K562 (cell line): Measurements from ENCODE around the gene TXNRD2. TPM values are rescaled to one million over a fixed set of nuclear protein-coding genes. Genes with fewer than 3 reads are reported as not detected.

ENCODE experiments used
- BCLAF1 ChIP-seq, 2 experiments: fragments of 450-650 bp in 1 of 2; IDR thresholded peaks; 2 replicates each; pipeline ENCODE4 v1.6.1; 2011 to 2017; ENCODE audit warnings: low read depth in 2 of 2, antibody characterized with exemption in 1 of 2, borderline replicate concordance in 1 of 2, low read length in 1 of 2, mild to moderate bottlenecking in 1 of 2, mixed read lengths in 1 of 2; ENCODE audit not compliant: control insufficient read depth in 1 of 2
- BHLHE40 ChIP-seq: IDR thresholded peaks from 2 replicates; pipeline ENCODE4 v1.6.1; 2011; ENCODE audit warnings: low read length, improper control_type of control experiment
- CCAR2 ChIP-seq: fragments of 200-400 bp; formaldehyde crosslinking; IDR thresholded peaks from 2 replicates; pipeline ENCODE4 v1.6.1; 2017; ENCODE audit warnings: mild to moderate bottlenecking, low read depth, low read length
- CTCF ChIP-seq, 3 experiments: IDR thresholded peaks in 2 of 3; conservative IDR thresholded peaks in 1 of 3; 2 replicates each; pipeline ENCODE4 v1.5.1; 2011 to 2012; ENCODE audit warnings: low read length in 3 of 3, mild to moderate bottlenecking in 3 of 3, control low read depth in 2 of 3, improper control_type of control experiment in 1 of 3, inconsistent platforms in 1 of 3, low read depth in 1 of 3, mixed read lengths in 1 of 3, moderate library complexity in 1 of 3; ENCODE audit not compliant: insufficient read depth in 2 of 3
- E2F6 ChIP-seq, 2 experiments: IDR thresholded peaks; 2 replicates each; pipeline ENCODE4 v1.6.1; 2011; ENCODE audit warnings: borderline replicate concordance in 1 of 2, control low read depth in 1 of 2, low read depth in 1 of 2, low read length in 1 of 2, mild to moderate bottlenecking in 1 of 2, mixed read lengths in 1 of 2, moderate library complexity in 1 of 2; ENCODE audit not compliant: insufficient read depth in 1 of 2, insufficient read length in 1 of 2, poor library complexity in 1 of 2, severe bottlenecking in 1 of 2; ENCODE audit errors: extremely low read depth in 1 of 2
- ESRRA ChIP-seq: fragments of 450-650 bp; IDR thresholded peaks from 2 replicates; pipeline ENCODE4 v1.6.1; 2014; ENCODE audit warnings: low read depth, mild to moderate bottlenecking, moderate library complexity, borderline replicate concordance
- GTF2F1 ChIP-seq: IDR thresholded peaks from 2 replicates; pipeline ENCODE4 v1.6.1; 2011; ENCODE audit warnings: low read depth, low read length, improper control_type of control experiment
- IFI16 ChIP-seq: fragments of 250-450 bp; sonication (Bioruptor Pico); IDR thresholded peaks from 2 replicates; pipeline ENCODE4 v2.1.2; 2022; ENCODE audit warnings: mild to moderate bottlenecking, inconsistent platforms
- L3MBTL2 ChIP-seq: fragments of 450-650 bp; IDR thresholded peaks from 2 replicates; pipeline ENCODE4 v1.6.1; 2016; ENCODE audit warnings: mild to moderate bottlenecking, moderate library complexity
- NR2C1 ChIP-seq, 2 experiments: fragments of 450-650 bp; IDR thresholded peaks; 2 replicates each; pipeline ENCODE4 v1.6.1; 2017; ENCODE audit warnings: mild to moderate bottlenecking in 2 of 2, antibody characterized with exemption in 1 of 2, inconsistent platforms in 1 of 2, missing compliant biosample characterization in 1 of 2, missing genetic modification characterization in 1 of 2
- NR2C2 ChIP-seq, 2 experiments: fragments of 200-800 bp in 1 of 2; sonication (Bioruptor generic) in 1 of 2; sonication (generic) in 1 of 2; formaldehyde crosslinking in 1 of 2; IDR thresholded peaks; 2 replicates each; pipeline versions ENCODE4 v1.6.1 to v1.8.0; 2016 to 2022; ENCODE audit warnings: mild to moderate bottlenecking in 1 of 2, missing compliant biosample characterization in 1 of 2, missing genetic modification characterization in 1 of 2, missing genetic modification reagents in 1 of 2
- POLR2G ChIP-seq: fragments of 200-400 bp; formaldehyde crosslinking; IDR thresholded peaks from 2 replicates; pipeline ENCODE4 v1.6.1; 2017; ENCODE audit warnings: low read depth, mild to moderate bottlenecking, antibody characterized with exemption, low read length, moderate library complexity
- RAD21 ChIP-seq, 2 experiments: fragments of 250-450 bp in 1 of 2; fragments of 450-650 bp in 1 of 2; sonication (Bioruptor Pico) in 1 of 2; formaldehyde crosslinking in 1 of 2; IDR thresholded peaks in 1 of 2; conservative IDR thresholded peaks in 1 of 2; 2 replicates each; pipeline versions ENCODE4 v1.4.0 to v1.8.0; 2020 to 2022; ENCODE audit warnings: mild to moderate bottlenecking in 2 of 2, moderate library complexity in 1 of 2
- RB1 ChIP-seq: fragments of 450-650 bp; IDR thresholded peaks from 2 replicates; pipeline ENCODE4 v1.6.1; 2017; ENCODE audit warnings: low read depth, mild to moderate bottlenecking
- SMAD1 ChIP-seq: fragments of 150-350 bp; IDR thresholded peaks from 2 replicates; pipeline ENCODE4 v1.6.1; 2014; ENCODE audit warnings: low read length, low read depth; ENCODE audit not compliant: partially characterized antibody
- SMARCC2 ChIP-seq: fragments of 450-650 bp; IDR thresholded peaks from 2 replicates; pipeline ENCODE4 v1.6.1; 2017; ENCODE audit warnings: antibody characterized with exemption, moderate library complexity, mild to moderate bottlenecking, low read depth
- TARDBP ChIP-seq: fragments of 450-650 bp; IDR thresholded peaks from 2 replicates; pipeline ENCODE4 v1.6.1; 2016
- ZC3H11A ChIP-seq: IDR thresholded peaks from 2 replicates; pipeline ENCODE4 v1.6.1; 2012; ENCODE audit warnings: low read depth, low read length, improper control_type of control experiment
- ZKSCAN1 ChIP-seq: fragments of 150-350 bp; IDR thresholded peaks from 2 replicates; pipeline ENCODE4 v1.6.1; 2016; ENCODE audit warnings: low read depth, low read length
- ZNF232 ChIP-seq: sonication (generic); formaldehyde crosslinking; IDR thresholded peaks from 2 replicates; pipeline ENCODE4 v1.8.0; 2022; ENCODE audit warnings: mild to moderate bottlenecking, missing genetic modification reagents
- ZNF384 ChIP-seq: IDR thresholded peaks from 2 replicates; pipeline ENCODE4 v1.6.1; 2012; ENCODE audit warnings: low read depth, low read length, improper control_type of control experiment
- polyA plus RNA-seq, 8 experiments: library from polyadenylated mRNA; depleted of rRNA in 4 of 8; stranded (reverse) in 5 of 8; unstranded in 3 of 8; fragments of >200 nt; fragmentation: Nextera tagmentation in 2 of 8; fragmentation: Illumina TruSeq in 1 of 8; extraction: Ambion mirVana in 2 of 8; extraction: Trizol in 1 of 8; gene quantifications; 2 replicates each; pipeline versions ENCODE4 v1.2.1 to v1.2.3, GENCODE V29; 2011 to 2014; ENCODE audit warnings: inconsistent platforms in 1 of 8, missing spikeins in 1 of 8
- total RNA-seq, 7 experiments: library from RNA; depleted of rRNA in 6 of 7; stranded (reverse); fragments of >200 nt in 6 of 7; fragmentation: Illumina TruSeq in 2 of 7; extraction: Trizol in 2 of 7; gene quantifications; 2 replicates each; pipeline versions ENCODE4 v1.2.1 to v1.2.3, GENCODE V29; 2011 to 2021; ENCODE audit warnings: low replicate concordance in 1 of 7

TXNRD2 gene
- total and polyA plus RNA-seq, 9 of the 15 experiments (the other 6 are each of a cell fraction or from before 2014, with no cell fraction given) = 3.3 to 80.2 (median 49.4) TPM

- no peak for TF ChIP-seq CCAR2
- 0 out of 6 replicates have a peak, but pooled peaks of 1 of the 3 experiments have one; percentile 7 for TF ChIP-seq CTCF (IDR thresholded peaks at IDR 0.05 in 2 of 3, conservative IDR thresholded peaks at IDR 0.05 in 1 of 3; ENCODE audit: insufficient read depth in 2 of 3, low read depth in 1 of 3, low read length in 3 of 3)
- 0 out of 2 replicates have a peak, but pooled peaks have one; percentile 49 for TF ChIP-seq RB1
- no peak for TF ChIP-seq TARDBP
- no peak for TF ChIP-seq SMARCC2
- TF ChIP-seq ZNF232 (CRISPR knock-in tag) = no peak
- TF ChIP-seq ESRRA = peak; percentile 61
- no peak for TF ChIP-seq ZC3H11A
- TF ChIP-seq L3MBTL2 = peak; percentile 97
- no peak; the same call in 1 of the 2 replicates for TF ChIP-seq NR2C1 (IDR thresholded peaks at IDR 0.05)
- peak; percentile 90 for TF ChIP-seq NR2C1 (tag; IDR thresholded peaks at IDR 0.05)
- peak; percentile 78 for TF ChIP-seq BHLHE40
- no peak for TF ChIP-seq GTF2F1
- peak; percentile 53; the same call in 1 of the 2 replicates for TF ChIP-seq ZNF384
- TF ChIP-seq POLR2G = peak; percentile 57; the same call in 1 of the 2 replicates
- TF ChIP-seq IFI16 (CRISPR knock-in tag) = no peak
- peak; percentile 74 to 99 for TF ChIP-seq E2F6 (IDR thresholded peaks at IDR 0.05; ENCODE audit: borderline replicate concordance in 1 of 2, extremely low read depth in 1 of 2, insufficient read depth in 1 of 2, insufficient read length in 1 of 2, low read depth in 1 of 2, low read length in 1 of 2, poor library complexity in 1 of 2, severe bottlenecking in 1 of 2)
- TF ChIP-seq ZKSCAN1 = 0 out of 2 replicates have a peak, but pooled peaks have one; percentile 1
- 0 out of 4 replicates have a peak, but pooled peaks of 1 of the 2 experiments have one; percentile 27 for TF ChIP-seq BCLAF1 (IDR thresholded peaks at IDR 0.05; ENCODE audit: borderline replicate concordance in 1 of 2, control insufficient read depth in 1 of 2, low read depth in 2 of 2, low read length in 1 of 2)
- TF ChIP-seq SMAD1 = peak; percentile 21
- TF ChIP-seq RAD21 (CRISPR knock-in tag; conservative IDR thresholded peaks at IDR 0.05 in 1 of 2, IDR thresholded peaks at IDR 0.05 in 1 of 2) = 0 out of 4 replicates have a peak, but pooled peaks of 1 of the 2 experiments have one; percentile 12
- no peak for TF ChIP-seq NR2C2 (CRISPR knock-in tag; IDR thresholded peaks at IDR 0.05)
- TF ChIP-seq NR2C2 (tag; IDR thresholded peaks at IDR 0.05) = peak; percentile 88
Observed at GRCh38 chr22:19892257-19892879, 49.2 kb downstream of the TXNRD2 start (continued).
